ENCODE results near the gene PITX1.

The PITX1 gene

GRCh38 chr5:135052511-135053145 lies 18.6 kb upstream of the PITX1 start:
- TF ChIP-seq ZNF565 (CRISPR knock-in tag; conservative IDR thresholded peaks at IDR 0.05; ENCODE audit: low read depth) (no peak), ZC3H10 (CRISPR knock-in tag; IDR thresholded peaks at IDR 0.05) (no peak), BACH2 (CRISPR knock-in tag; IDR thresholded peaks at IDR 0.05; ENCODE audit: borderline replicate concordance) (no peak), ZNF8 (CRISPR knock-in tag; IDR thresholded peaks at IDR 0.05) (no peak), ISL1 (CRISPR knock-in tag; IDR thresholded peaks at IDR 0.05) (no peak), ZNF70 (CRISPR knock-in tag; IDR thresholded peaks at IDR 0.05) (no peak), ZFP3 (CRISPR knock-in tag; IDR thresholded peaks at IDR 0.05) (no peak), PPARA (CRISPR knock-in tag; IDR thresholded peaks at IDR 0.05; ENCODE audit: borderline replicate concordance) (no peak), TOX (CRISPR knock-in tag; IDR thresholded peaks at IDR 0.05; ENCODE audit: borderline replicate concordance) (no peak), TCF4 (CRISPR knock-in tag; IDR thresholded peaks at IDR 0.05; ENCODE audit: borderline replicate concordance) (no peak)
- TF ChIP-seq, protein P1, sequence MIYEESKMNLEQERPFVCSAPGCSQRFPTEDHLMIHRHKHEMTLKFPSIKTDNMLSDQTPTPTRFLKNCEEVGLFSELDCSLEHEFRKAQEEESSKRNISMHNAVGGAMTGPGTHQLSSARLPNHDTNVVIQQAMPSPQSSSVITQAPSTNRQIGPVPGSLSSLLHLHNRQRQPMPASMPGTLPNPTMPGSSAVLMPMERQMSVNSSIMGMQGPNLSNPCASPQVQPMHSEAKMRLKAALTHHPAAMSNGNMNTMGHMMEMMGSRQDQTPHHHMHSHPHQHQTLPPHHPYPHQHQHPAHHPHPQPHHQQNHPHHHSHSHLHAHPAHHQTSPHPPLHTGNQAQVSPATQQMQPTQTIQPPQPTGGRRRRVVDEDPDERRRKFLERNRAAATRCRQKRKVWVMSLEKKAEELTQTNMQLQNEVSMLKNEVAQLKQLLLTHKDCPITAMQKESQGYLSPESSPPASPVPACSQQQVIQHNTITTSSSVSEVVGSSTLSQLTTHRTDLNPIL (CRISPR knock-in tag; IDR thresholded peaks at IDR 0.05; ENCODE audit: low read depth), result no peak
- TF ChIP-seq, protein P2, sequence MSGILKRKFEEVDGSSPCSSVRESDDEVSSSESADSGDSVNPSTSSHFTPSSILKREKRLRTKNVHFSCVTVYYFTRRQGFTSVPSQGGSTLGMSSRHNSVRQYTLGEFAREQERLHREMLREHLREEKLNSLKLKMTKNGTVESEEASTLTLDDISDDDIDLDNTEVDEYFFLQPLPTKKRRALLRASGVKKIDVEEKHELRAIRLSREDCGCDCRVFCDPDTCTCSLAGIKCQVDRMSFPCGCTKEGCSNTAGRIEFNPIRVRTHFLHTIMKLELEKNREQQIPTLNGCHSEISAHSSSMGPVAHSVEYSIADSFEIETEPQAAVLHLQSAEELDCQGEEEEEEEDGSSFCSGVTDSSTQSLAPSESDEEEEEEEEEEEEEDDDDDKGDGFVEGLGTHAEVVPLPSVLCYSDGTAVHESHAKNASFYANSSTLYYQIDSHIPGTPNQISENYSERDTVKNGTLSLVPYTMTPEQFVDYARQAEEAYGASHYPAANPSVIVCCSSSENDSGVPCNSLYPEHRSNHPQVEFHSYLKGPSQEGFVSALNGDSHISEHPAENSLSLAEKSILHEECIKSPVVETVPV (CRISPR knock-in tag; IDR thresholded peaks at IDR 0.05), result no peak
- TF ChIP-seq, protein P3, sequence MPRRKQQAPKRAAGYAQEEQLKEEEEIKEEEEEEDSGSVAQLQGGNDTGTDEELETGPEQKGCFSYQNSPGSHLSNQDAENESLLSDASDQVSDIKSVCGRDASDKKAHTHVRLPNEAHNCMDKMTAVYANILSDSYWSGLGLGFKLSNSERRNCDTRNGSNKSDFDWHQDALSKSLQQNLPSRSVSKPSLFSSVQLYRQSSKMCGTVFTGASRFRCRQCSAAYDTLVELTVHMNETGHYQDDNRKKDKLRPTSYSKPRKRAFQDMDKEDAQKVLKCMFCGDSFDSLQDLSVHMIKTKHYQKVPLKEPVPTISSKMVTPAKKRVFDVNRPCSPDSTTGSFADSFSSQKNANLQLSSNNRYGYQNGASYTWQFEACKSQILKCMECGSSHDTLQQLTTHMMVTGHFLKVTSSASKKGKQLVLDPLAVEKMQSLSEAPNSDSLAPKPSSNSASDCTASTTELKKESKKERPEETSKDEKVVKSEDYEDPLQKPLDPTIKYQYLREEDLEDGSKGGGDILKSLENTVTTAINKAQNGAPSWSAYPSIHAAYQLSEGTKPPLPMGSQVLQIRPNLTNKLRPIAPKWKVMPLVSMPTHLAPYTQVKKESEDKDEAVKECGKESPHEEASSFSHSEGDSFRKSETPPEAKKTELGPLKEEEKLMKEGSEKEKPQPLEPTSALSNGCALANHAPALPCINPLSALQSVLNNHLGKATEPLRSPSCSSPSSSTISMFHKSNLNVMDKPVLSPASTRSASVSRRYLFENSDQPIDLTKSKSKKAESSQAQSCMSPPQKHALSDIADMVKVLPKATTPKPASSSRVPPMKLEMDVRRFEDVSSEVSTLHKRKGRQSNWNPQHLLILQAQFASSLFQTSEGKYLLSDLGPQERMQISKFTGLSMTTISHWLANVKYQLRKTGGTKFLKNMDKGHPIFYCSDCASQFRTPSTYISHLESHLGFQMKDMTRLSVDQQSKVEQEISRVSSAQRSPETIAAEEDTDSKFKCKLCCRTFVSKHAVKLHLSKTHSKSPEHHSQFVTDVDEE (CRISPR knock-in tag; IDR thresholded peaks at IDR 0.05), result no peak
- no peak for ATAC-seq

DNA sequence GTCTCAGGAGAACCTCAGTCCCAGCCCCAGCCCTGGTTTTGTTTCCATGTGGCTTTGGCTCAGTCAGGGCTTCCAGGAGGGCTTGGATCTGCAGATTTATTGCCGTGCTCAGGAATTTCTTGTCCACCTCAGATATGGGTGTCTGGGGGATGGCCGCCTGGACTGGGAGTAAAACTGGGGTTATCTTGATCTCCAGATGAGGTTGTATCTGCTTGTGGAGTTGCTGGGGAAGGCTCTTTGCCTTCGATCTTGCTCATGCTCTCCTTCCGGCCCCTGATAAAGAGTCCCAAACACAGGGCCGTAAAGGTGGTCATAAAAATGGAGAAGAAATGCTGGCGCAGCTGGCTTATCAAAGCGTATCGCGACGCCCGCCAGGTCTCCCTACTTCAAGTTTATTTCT lies 17.8 kb upstream of the PITX1 start:
- TF ChIP-seq, protein P2 (CRISPR knock-in tag; IDR thresholded peaks at IDR 0.05), result no peak
- no peak for TF ChIP-seq SNAI2 (CRISPR knock-in tag; IDR thresholded peaks at IDR 0.05)
- no peak for TF ChIP-seq PATZ1 (CRISPR knock-in tag; IDR thresholded peaks at IDR 0.05; ENCODE audit: borderline replicate concordance)
- no peak for TF ChIP-seq ZC3H10 (CRISPR knock-in tag; IDR thresholded peaks at IDR 0.05)
- no peak for TF ChIP-seq BACH2 (CRISPR knock-in tag; IDR thresholded peaks at IDR 0.05; ENCODE audit: borderline replicate concordance)
- no peak for TF ChIP-seq GLIS3 (CRISPR knock-in tag; IDR thresholded peaks at IDR 0.05)
- no peak for TF ChIP-seq ZFP30 (CRISPR knock-in tag; IDR thresholded peaks at IDR 0.05)
- TF ChIP-seq, protein P4, sequence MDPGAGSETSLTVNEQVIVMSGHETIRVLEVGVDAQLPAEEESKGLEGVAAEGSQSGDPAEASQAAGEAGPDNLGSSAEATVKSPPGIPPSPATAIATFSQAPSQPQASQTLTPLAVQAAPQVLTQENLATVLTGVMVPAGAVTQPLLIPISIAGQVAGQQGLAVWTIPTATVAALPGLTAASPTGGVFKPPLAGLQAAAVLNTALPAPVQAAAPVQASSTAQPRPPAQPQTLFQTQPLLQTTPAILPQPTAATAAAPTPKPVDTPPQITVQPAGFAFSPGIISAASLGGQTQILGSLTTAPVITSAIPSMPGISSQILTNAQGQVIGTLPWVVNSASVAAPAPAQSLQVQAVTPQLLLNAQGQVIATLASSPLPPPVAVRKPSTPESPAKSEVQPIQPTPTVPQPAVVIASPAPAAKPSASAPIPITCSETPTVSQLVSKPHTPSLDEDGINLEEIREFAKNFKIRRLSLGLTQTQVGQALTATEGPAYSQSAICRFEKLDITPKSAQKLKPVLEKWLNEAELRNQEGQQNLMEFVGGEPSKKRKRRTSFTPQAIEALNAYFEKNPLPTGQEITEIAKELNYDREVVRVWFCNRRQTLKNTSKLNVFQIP (CRISPR knock-in tag; IDR thresholded peaks at IDR 0.05; ENCODE audit: borderline replicate concordance, low read depth), result no peak
- no peak for TF ChIP-seq ESRRG (CRISPR knock-in tag; IDR thresholded peaks at IDR 0.05)
- TF ChIP-seq, protein P3 (CRISPR knock-in tag; IDR thresholded peaks at IDR 0.05), result no peak
- TF ChIP-seq RARB (CRISPR knock-in tag; IDR thresholded peaks at IDR 0.05), result no peak
- TF ChIP-seq ISL1 (CRISPR knock-in tag; IDR thresholded peaks at IDR 0.05), result no peak
- TF ChIP-seq, protein P1 (CRISPR knock-in tag; IDR thresholded peaks at IDR 0.05; ENCODE audit: low read depth), result no peak
- TF ChIP-seq OSR1 (CRISPR knock-in tag; IDR thresholded peaks at IDR 0.05), result no peak
- TF ChIP-seq ZFP3 (CRISPR knock-in tag; IDR thresholded peaks at IDR 0.05), result no peak
- TF ChIP-seq ZNF70 (CRISPR knock-in tag; IDR thresholded peaks at IDR 0.05), result no peak
- no peak for TF ChIP-seq ARNTL (CRISPR knock-in tag; IDR thresholded peaks at IDR 0.05; ENCODE audit: borderline replicate concordance, low read depth)
- TF ChIP-seq ZNF8 (CRISPR knock-in tag; IDR thresholded peaks at IDR 0.05), result no peak
- TF ChIP-seq ZNF565 (CRISPR knock-in tag; conservative IDR thresholded peaks at IDR 0.05; ENCODE audit: low read depth), result no peak
- ATAC-seq, result no peak
